H1 (cell line): Measurements from ENCODE around the gene HDDC3. TPM values are rescaled to one million over a fixed set of nuclear protein-coding genes. Genes with fewer than 3 reads are reported as not detected.

ENCODE experiments used
- CBX8 ChIP-seq: fragments of 300-800, 300-1000 bp; sonication (generic); IDR thresholded peaks from 2 replicates; pipeline ENCODE4 v1.7.1; 2016; ENCODE audit warnings: low read depth, low read length, borderline replicate concordance
- CHD7 ChIP-seq: fragments of 300-600 bp; sonication (generic); IDR thresholded peaks from 2 replicates; pipeline ENCODE4 v1.7.1; 2012; ENCODE audit warnings: low read length, moderate library complexity, mild to moderate bottlenecking, inconsistent platforms; ENCODE audit not compliant: insufficient replicate concordance
- CREB1 ChIP-seq: IDR thresholded peaks from 2 replicates; pipeline ENCODE4 v1.6.1; 2012; ENCODE audit warnings: inconsistent platforms
- CTBP2 ChIP-seq: IDR thresholded peaks from 2 replicates; pipeline ENCODE4 v1.7.0; 2011; ENCODE audit warnings: borderline replicate concordance, mild to moderate bottlenecking, moderate library complexity, mixed read lengths, low read length; ENCODE audit not compliant: insufficient read depth, insufficient read length
- HDAC6 ChIP-seq: IDR thresholded peaks from one replicate; pipeline ENCODE4 v1.7.1; 2012; ENCODE audit warnings: low read depth, mild to moderate bottlenecking, inconsistent platforms, low read length, moderate library complexity
- JUN ChIP-seq: IDR thresholded peaks from 2 replicates; pipeline ENCODE4 v1.6.1; 2011; ENCODE audit warnings: low read depth, mild to moderate bottlenecking, improper control_type of control experiment, low read length
- KDM4A ChIP-seq: IDR thresholded peaks from one replicate; pipeline ENCODE4 v1.7.1; 2012; ENCODE audit warnings: low read depth, mild to moderate bottlenecking, moderate library complexity, low read length, inconsistent platforms; ENCODE audit not compliant: severe bottlenecking
- RXRA ChIP-seq: IDR thresholded peaks from 2 replicates; pipeline ENCODE4 v1.6.1; 2011; ENCODE audit warnings: low read depth, mild to moderate bottlenecking, low read length, moderate library complexity; ENCODE audit not compliant: insufficient read depth
- SUZ12 ChIP-seq: fragments of 200-600 bp; sonication (generic); IDR thresholded peaks from 2 replicates; pipeline ENCODE4 v1.6.1; 2012; ENCODE audit warnings: mild to moderate bottlenecking, inconsistent platforms, low read length, moderate library complexity, mixed read lengths
- polyA plus RNA-seq, 7 experiments: library from polyadenylated mRNA; depleted of rRNA in 3 of 7; stranded (reverse) in 5 of 7; unstranded in 2 of 7; fragments of >200 nt in 5 of 7; fragments of 200-250 nt in 2 of 7; gene quantifications; 1 replicate in 5 of 7; 2 replicates in 1 of 7; 4 replicates in 1 of 7; pipeline versions ENCODE4 v1.2.1 to v1.2.3, GENCODE V29; 2011 to 2013; ENCODE audit warnings: missing spikeins in 2 of 7, mixed read lengths in 2 of 7
- total RNA-seq: library from RNA; stranded (reverse); fragmentation: NEBNext Ultra II Directional; extraction: Animal tissue kit (Norgen Biotek cat#: 25700); gene quantifications from 2 replicates; pipeline ENCODE4 v1.2.1, GENCODE V29; 2021

HDDC3 gene
- total and polyA plus RNA-seq, 2 of the 8 experiments (the other 6 are each of a cell fraction or from before 2014, with no cell fraction given), result 16.3 to 16.5 TPM

GRCh38 chr15:90947577-90948357 lies 15.4 kb upstream of the HDDC3 start (continued):
- TF ChIP-seq CHD7 (no peak), CTBP2 (no peak), CREB1 (no peak), CBX8 (no peak), HDAC6 (no peak), KDM4A (no peak), SUZ12 (no peak), RXRA (no peak), JUN (no peak)
